HG03025 (cell line): Measurements from ENCODE around the gene PRSS38.

ENCODE experiments used
- ATAC-seq: cut with Tn5 transposase; IDR thresholded peaks from one replicate; pipeline ENCODE4 v1.9.1; 2021; ENCODE audit warnings: mild to moderate bottlenecking, moderate library complexity; ENCODE audit not compliant: unreplicated experiment, low FRiP score

Gene PRSS38

DNA sequence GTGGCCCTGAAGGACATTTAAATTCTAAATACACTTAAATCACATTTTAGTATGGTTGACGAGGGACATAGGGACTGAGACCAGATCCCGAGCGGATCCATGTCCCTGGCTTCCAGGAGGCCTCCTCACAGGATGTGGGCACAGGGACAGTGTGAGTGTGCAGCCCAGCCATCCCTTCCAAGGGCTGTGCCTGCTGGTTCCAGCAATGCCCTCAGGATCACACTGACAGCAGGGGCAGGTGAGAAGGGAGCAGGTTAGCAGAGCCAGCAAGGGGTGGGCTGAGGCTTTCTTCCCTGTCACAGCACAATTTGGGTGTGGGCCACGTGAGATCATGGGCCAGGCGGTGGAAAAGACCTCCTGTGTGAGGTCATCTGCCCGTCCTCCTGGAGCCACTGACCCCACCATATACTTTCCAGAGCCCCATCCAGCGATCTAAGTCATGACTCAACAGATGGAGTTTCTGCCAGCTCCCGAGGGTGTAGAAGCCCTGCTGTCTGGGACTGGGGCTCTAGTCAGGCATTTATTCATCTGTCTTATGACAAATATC, 37.0 kb upstream of the PRSS38 start:
- ATAC-seq, result no peak

DNA sequence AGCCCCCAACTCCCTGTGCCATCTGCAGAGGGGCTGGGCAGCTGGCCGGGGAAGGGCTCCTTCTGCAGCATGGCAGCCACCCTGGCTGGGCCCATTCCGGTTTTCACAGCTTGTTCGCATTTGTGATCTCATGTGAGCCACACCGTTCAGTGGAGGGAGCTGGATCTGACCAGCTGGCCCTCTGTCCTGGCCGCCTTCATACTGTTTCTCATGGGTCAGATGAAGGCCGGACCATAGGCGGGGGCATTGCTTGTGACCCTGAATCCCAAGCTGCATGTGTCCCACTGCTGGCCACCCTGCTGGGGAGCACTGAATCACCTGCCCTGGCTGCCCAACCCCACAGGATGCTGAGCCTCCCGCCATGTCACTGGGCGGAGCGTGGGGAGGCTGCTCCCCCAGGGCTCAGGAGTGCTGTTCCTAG, 36.4 kb upstream of the PRSS38 start:
- ATAC-seq, result no peak

DNA sequence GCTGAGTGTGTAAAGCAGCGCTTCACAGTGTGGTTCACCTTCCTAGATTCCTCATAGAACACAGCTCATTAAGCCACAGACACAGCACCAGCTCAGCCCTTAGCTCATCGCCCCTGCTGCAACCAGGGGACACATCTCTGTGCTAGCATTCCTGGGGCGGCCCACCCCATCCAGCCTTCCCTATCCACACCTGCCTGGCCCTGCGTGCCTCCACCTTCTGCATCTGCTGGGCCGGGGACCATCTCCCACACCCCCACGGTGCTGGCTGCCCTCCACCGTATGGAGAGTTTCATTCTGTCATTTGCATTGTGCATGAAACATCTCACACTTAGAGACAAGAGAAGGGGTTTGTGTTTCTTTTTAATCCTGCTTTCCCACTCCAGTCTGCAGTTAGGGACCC, 35.8 kb upstream of the PRSS38 start:
- ATAC-seq, result no peak

DNA sequence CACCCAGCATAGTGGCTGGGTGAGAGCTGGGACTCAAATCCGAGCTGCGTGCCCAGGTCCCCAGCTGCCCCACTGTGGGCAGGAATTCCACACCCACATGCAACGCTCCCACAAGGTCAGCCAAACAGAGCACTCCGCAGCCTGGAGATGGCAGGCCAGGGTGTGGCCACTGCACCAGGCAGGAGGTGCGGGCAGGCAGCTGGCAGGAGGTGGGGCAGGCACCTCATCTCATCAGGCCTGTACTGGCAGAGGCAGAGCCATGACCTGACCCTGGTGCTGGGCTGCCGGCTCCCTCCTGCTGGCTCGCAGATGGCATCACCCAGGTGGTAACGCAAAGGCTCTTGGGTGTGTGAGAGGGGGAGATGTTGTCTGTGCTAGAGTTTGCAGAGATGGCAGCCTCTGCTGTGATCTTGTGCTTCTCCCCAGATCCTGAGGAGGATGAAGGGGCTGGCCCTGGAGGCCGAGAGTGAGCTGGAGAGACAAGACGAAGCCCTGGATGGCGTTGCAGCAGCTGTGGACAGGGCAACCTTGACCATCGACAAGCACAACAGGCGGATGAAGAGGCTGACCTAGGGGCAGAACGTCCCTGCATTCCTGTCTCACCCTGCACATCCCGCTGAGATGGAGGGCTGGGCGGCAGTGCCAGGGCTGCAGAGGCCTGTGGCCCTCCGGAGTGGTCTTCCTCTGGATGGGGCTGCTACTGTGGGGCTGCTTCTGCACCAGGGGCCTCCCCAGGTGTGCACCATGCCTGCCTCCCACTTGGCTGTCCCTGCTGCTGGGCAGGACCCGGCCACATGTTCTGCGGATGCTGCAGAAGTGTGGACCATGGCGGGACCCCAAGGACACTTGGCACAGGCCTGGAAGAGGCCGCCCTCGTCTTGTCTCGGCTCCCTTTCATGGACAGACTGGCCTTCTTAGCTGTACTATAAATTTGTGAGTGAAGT, 35.1 kb upstream of the PRSS38 start:
- ATAC-seq, result no peak

DNA sequence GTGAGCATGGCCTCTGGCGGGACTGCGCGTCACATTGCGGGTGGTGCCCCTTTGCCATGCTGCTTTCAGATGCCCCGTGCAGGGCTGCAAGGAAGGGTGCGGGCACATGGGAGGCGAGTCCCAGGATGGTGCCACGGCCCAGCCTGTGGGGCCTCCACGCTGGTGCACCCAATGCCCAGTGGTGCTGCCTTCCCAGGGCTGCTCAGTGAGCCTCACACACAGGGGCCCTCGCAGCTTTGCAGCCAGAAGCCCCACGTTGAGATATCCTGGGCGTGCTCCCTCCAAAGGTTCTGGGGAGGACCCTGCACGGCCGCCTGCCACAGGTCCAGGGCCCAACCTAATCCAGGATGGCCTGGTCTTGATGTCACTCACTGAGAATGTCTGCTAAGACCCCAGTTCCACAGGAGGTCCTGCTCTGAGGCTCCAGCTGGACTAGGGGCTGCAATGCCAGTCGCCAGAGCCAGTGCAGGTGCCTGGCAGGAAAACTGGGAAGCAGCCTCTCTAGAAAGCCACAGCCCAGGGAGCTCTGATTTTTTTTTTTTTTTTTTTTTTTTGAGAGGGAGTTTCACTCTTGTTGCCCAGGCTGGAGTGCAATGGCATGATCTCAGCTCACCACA, 34.1 kb upstream of the PRSS38 start:
- ATAC-seq, result no peak

DNA sequence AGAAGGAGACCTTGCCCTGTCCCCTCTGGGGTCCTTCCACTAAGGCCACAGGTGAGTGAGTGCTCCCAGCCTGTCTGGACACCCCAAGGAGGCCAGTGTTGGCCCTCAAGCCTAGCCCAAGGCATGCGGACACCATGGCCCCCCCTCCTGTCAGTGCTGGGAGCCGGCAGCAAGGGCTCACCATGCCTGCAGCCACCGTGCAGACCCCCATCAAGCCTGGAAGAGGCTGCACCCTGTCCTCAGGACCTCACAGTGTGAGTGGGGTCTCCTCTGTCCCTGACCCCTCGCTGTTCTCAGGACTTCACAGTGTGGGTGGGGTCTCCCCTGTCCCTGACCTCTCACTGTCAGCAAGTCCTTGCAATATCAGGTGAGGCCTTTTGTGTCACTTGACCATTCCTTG, 33.2 kb upstream of the PRSS38 start:
- no peak for ATAC-seq

DNA sequence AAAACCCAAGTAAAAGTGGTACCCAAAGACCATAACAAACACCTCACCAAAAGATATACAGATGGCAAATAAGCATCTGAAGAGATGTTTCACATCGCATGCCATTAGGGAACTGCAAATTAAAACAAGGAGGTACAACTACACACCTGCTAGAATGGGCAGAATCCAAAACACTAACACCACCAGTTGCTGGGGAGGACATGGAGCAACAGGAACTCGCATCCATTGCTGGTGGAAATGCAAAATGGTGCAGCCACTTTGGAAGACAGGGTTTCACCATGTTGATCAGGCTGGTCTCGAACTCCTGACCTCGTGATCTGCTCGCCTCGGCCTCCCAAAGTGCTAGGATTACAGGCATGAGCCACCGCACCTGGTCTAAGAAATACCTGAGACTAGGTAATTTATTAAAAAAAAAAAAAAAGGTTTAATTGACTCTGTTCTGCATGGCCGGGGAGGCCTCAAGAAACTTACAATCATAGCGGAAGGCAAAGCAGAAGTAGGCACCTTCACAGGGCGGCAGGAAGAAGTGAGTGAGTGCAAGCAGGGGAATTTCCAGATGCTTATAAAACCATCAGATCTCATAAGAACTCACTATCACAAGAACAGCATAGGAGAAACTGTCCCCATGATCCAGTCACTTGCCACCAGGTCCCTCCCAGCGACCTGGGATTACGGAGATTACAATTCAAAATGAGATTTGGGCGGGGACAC, 30.2 kb upstream of the PRSS38 start:
- ATAC-seq, result no peak

DNA sequence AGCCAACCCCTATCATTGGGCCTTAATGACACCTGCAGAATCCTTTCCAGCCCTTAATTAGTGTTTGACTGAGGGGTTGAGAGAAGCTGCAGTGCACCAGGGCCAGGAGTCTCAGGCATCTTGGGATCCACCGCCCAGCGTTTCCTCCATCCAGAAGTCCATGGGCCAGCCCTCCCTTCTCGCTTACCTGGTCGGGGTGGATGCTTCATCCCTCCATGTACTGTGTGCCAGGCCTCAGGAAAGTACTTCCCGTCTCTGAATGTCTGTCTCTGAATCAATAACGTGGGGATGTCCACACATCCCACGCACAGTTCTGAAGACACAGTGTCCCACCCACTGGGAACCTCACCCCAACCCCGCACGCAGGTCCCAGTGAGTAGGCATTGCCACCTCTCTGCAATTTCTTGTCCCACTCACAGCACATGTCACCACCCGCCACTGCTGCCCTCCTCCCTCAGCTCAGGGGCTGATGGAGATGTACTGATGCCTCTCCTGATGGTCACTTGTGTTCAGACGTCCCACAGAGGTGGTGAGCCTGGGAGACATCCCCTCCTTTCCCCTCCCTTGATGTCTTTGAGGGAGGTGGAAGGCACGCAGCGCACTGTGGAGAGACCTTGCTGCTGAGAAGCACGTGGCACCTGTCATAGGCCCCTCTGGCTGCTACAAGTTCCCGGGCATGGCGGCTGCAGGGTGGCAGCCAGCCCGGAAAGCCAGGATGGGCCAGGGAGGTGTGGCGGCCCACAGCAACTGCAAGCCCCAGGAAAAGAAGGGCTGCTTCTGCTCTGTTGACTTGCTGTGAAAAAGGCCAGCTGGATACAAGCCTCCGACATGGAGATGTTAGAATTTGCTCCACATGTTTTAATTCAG, 29.4 kb upstream of the PRSS38 start:
- no peak for ATAC-seq

DNA sequence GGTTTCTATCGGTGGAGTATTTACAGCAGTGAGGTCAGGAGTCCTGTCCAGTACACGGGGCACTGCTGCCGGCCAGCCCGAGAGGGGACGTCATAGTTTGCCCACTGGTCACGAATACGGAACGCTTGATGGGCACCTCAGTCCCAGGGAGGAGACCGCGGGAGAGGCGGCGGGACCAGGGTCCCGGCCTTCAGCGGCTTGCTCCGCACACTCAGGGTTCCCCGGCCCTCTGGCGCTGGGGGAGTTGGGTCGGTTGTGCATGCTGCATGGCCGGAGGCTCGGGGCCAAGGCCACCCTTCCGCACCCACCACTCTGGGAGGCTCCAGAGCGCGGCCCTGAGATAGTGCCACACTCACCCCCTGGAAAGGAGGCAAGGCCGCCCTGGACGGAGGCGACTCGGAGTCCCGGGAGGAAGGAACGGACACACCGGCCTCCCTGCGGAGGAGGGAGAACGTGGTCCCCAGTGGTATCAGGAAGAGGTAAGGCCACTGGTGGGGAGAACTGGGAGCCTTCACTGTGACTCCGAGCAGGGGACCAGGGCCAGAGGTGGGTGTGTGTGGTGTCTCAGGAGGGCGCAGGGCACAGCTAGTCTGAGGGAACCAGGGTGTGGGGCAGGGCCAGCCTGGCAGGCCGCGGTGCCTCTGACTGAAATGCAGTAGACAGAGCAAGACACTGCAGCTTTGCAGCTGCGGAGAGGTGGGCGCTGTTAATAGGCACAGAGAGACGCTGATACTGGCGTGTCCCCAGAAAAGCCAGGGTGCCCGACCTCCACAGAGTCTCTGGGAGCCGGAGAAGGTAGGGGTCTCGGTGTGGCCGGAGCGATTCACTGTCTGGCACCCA, 28.6 kb upstream of the PRSS38 start:
- no peak for ATAC-seq

DNA sequence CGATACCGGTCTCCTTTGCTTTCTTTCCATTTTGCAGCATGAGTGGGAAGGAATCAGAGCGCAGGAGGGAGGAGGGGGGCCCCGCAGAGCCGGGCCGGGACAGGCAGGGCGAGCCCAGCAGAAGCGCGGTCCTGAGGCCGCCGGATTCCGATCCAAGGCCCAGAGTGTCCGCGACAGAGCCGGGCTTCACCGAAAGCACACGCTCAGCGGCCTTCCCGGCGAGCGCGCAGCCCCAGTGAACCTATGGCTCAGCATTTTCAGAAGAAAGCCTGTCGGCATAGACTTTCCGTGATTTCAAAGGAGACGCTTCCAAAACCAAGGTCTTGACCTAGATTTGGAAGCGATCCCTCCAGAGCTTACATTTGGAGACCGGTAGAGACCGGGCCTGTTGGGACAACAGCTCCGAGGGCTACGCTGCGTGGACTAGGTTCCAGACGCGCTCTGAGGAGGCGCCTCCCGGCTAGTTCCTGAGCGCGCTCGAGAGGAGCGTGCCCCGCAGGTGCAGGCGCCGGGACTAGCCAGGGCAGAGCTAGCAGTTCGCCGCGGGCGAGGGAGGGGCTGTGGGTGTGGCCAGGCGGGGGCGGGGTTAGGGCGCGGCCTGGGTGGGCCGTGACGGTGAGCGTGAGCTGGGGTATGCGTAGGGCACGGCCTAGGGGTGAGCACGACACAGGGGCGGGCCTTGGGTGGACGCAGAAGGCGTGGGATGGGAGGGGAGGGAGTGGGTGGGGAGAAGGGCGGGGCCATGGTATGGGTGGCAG, 27.8 kb upstream of the PRSS38 start:
- peak; percentile 91 for ATAC-seq

DNA sequence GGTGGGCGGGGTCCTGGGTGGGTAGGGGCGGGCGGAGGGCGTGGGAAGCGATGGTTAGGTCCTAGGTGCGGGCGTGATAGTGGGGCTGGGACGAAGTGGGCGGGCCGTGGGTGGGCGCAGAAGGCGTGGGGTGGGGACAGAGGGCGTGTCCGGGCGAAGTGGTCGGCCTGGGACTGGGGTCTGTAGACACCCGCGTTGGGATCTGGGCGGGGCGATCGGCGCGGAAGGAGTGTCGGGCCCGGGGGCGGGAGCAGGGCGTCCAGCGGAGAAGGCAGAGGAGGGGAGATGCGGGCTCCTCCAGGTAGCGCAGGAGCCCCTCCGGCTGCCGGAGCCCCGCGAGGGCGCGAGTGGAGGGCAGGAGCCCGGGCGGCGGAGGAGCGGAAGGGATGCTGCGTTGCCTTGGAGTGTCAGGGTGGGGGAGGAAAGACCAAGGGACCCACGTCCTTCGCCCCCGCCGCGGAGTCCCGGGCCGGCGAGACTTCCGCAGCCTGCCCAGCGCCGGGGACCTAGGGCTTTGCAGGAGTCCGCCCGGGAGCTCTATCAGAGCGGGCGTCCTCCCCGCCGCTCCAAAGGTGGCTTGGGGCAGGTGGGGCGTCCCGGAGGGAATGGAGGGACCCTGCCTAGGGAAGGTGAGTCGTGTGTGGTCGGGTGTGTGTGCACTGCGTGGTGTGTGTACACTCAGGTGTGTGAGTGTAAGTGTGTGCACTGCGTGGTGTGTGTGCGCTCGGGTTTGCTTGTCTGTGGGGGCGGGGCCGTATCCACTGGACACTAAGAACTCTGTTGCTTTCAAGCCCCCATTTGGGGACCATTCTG, 27.0 kb upstream of the PRSS38 start:
- ATAC-seq, result peak; percentile 50

DNA sequence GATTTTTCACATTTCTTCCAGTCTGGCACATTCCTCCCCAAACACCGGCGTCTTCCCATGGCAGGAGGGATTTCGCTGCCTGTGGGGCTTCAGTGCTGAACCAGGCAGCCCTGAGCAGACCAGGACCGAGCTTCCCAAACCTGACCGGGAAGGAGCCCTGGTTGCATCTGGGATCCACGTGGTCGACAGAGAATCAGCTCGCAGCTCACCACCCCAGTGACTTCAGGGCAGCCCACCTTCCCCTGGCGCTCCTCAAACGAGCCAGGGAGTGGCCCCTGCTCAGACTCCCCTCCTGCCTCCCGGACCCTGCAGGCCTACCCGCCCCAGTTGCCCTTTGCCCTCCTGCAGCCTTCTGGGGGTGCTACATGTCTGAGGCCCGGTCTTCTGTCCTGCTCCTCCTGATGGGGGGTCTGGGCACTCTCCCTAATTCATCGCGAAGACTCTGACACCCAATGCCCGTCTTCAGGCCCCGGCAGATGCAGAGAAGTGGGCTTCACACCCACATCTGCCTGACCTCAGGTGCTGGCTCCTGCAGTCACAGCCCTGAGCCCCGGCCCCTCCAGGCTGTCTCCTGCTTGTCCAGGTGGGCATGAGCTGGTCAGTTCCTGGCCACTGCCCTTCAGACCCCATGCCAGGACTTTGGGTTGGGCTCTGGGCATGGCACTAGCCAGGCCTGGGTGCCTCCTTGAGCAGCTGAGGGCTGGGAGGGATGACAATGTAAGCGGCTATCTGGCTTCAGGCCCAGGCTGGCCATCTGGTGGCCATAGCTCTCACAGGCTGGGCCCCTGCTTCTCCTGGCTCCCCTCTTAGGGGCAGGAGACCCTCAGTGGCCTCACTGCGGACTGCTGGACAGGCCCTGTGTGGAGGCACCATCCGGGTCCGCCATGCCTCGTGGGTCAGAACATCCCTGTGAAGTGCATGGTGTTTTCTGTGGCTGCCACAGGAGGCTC, 26.1 kb upstream of the PRSS38 start:
- no peak for ATAC-seq

DNA sequence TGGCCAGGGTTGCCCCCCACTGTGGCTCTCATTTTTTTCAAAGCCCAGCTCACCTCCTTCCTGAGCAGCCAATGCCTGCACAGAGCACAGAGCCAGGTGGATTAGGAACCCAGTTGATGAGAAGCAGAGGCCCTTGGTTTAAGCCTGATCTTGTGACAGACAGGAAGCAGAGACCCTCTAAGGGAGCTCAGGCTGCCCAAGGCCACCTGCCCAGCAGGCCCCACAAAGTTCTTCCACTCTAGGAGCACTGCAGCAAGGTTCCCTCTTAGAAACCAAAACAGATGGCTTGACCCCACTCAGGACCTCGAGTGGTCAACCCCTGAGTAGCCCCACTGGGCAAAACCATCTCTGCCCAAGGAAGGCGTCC, 25.5 kb upstream of the PRSS38 start:
- ATAC-seq, result no peak

DNA sequence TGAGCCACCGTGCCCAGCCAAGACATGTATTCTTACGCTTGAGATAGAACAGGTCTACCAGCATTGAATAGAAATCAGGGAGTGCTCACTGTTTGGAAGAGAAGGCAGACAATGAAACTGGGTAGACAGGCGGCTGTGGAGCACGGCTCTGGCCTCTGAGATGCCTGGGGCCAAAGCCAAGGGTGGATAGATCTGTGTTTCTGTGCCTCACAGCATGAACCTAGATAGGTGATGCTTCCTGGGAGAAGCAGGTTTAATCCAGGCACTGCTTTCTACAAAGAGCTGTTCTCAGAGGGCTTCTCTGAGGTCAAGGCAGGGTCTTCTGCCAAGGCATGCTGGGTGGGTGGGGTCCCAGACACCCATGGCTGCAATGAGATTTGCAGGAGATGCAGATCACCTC, 24.6 kb upstream of the PRSS38 start:
- no peak for ATAC-seq

DNA sequence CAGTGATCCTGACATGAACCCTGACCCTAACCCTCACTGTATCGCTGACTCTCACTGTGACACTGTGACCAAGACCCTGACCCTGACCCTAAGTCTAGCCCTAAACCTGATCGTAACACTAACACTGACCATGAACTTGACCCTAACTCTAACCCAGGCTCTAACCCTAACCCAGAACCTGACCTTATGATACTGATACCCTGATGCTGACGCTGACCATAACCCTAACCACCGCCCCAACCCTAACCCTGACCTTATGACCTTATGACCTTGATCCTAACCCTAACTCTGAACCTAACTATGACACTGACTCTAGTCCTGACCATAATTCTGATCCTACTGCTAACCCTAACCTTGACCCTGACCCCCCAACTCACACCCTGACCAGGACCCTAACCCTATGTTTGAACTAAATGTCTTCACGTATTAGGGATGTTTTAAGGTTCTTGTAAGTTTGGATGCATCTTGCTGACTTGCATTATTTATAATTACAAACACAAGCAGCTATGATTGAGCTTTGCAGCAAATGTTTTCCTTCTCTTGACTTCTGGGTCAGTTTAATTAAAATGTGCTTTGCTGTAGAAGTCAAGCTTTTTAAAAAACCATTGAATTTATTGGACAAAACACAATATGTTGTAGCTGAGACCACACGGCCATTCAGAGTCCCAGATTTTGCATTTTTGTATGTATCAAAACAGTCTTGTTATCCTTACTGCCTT, 23.9 kb upstream of the PRSS38 start:
- ATAC-seq, result no peak
